Left ventricle myocardium inferior (tissue), 1 donor: ENCODE results near the gene PLCXD1. TPM values are rescaled to one million over a fixed set of nuclear protein-coding genes. Genes with fewer than 3 reads are reported as not detected.

Experiments used
- DNase-seq: peaks from one replicate; pipeline ENCODE4 v3.0.0-alpha.2; 2020
- H3K27ac ChIP-seq: fragments of 200-600 bp; replicated peaks from 2 replicates; pipeline ENCODE4 v1.8.0; 2021
- H3K27me3 ChIP-seq: fragments of 200-600 bp; 2 replicates; pipeline ENCODE4 v1.8.0; 2021; ENCODE audit warnings: low read depth
- H3K36me3 ChIP-seq: fragments of 200-600 bp; 2 replicates; pipeline ENCODE4 v1.8.0; 2021
- H3K4me1 ChIP-seq: fragments of 200-600 bp; 2 replicates; pipeline ENCODE4 v1.8.0; 2021
- H3K4me3 ChIP-seq: fragments of 200-600 bp; 2 replicates; pipeline ENCODE4 v1.8.0; 2021; ENCODE audit warnings: mild to moderate bottlenecking, moderate library complexity
- H3K9me3 ChIP-seq: fragments of 200-600 bp; replicated peaks from 2 replicates; pipeline ENCODE4 v1.8.0; 2021
- CTCF ChIP-seq: fragments of 200-600 bp; IDR thresholded peaks from 2 replicates; pipeline ENCODE4 v1.8.0; 2021; ENCODE audit warnings: antibody characterized with exemption, mild to moderate bottlenecking, borderline replicate concordance
- intact Hi-C: fragments of 100-400 bp; cut with micrococcal nuclease; formaldehyde crosslinking; loops from one replicate; pipeline ENCODE4 v1.11.0; 2022
- total RNA-seq: library from RNA; stranded (reverse); fragmentation: NEBNext Ultra II Directional; extraction: Animal tissue kit (Norgen Biotek cat#: 25700); gene quantifications from one replicate; pipeline ENCODE4 v1.2.1, GENCODE V29; 2021
- donor health status: DM: no; HTN: yes; CAD: no; lungs with severe emphysema.

The PLCXD1 gene
- total RNA-seq, 1 donor from 2014 or later: 4.0 TPM

DNA sequence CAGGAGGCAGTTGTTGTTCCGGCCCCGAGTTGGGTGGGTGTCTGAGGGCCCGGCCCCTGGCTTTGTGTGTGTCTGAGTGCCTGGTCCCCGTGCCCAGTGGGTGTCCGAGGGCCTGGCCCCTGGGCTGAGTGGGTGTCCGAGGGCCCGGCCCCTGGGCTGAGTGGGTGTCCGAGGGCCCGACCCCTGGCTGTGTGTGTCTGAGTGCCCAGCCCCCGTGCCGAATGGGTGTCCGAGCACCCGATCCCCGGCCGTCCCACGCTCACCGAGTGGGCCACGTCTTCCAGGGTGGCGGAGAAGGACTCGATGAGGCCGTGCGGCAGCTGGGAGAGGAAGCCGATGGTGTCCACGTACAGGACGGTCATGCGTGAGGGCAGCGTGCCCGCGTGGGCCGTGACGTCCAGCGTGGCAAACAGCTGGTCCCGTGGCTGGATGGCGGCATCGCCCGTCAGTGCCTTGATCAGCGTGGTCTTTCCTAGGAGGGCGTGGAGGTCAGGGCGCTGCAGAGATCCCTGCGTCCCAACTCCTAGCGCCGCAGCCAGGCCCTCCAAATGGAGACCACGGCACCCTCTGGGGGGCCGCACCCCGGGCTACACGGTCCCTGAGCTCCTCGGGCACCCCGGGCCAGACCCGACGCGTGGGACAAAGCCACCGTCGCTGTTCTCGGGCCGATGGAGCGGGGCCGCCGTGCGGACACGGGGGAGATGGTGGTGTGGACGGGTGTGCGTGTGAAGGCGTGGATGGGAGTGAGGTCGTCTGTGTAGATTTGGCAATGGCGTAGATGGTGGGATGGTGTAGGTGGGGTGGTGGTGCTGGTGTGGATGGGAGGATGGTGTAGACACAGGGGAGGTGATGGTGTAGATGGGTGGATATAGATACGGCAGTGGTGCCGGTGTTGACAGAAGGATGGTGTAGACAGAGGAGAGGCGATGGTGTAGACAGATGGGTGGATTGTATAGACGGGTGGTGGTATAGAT is 30.3 kb downstream of the PLCXD1 start:
- Histone ChIP-seq H3K27ac (no peak overlapping the region), H3K36me3 (peaks cover 80% of the 10 kb centered on the region), H3K27me3 (no peaks in the 10 kb centered on the region), H3K4me3 (no peak overlapping the region), H3K9me3 (no peaks in the 10 kb centered on the region), H3K4me1 (peaks cover 2% of the 10 kb centered on the region)
- DNase-seq: no peak
- no peak for TF ChIP-seq CTCF
- intact Hi-C loops: no loop called here

GRCh38 chrX:312621-313331 is 31.6 kb downstream of the PLCXD1 start:
- no peak for TF ChIP-seq CTCF
- Histone ChIP-seq H3K4me3 (no peak overlapping the region), H3K4me1 (peaks cover 7% of the 10 kb centered on the region), H3K27me3 (no peaks in the 10 kb centered on the region), H3K9me3 (no peaks in the 10 kb centered on the region), H3K27ac (no peak overlapping the region), H3K36me3 (peaks cover 75% of the 10 kb centered on the region)
- intact Hi-C loops: no loop called here
- DNase-seq: peak; percentile 11

DNA sequence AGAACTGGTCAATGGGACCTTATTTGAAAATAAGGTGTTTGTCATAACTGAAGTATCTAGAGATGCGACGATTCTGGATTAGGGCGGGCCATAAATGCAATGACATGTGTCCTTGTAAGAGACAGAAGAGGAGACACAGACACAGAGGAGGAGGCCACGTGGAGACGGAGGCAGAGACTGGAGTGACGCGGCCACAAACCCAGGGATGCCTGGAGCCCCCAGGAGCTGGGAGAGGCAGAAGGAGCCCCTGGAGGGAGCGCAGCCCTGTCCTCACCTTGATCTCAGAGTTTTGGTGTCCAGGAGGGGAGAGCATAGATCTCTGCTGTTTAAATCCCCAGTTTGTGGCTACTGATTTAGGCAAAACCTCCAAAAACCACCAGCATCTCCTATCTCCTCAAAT is 32.4 kb downstream of the PLCXD1 start:
- Histone ChIP-seq H3K4me3 (no peak overlapping the region), H3K27ac (no peak overlapping the region), H3K9me3 (no peaks in the 10 kb centered on the region), H3K36me3 (peaks cover 67% of the 10 kb centered on the region), H3K4me1 (peaks cover 7% of the 10 kb centered on the region), H3K27me3 (no peaks in the 10 kb centered on the region)
- intact Hi-C loops: no loop called here
- peak; percentile 6 for DNase-seq
- no peak for TF ChIP-seq CTCF

GRCh38 chrX:314049-314448 is 32.9 kb downstream of the PLCXD1 start:
- peak; percentile 12 for DNase-seq

More at GRCh38 chrX:314049-314448, 32.9 kb downstream of the PLCXD1 start:
- H3K27me3 ChIP-seq: no peaks in the 10 kb centered on the region
- no peak overlapping the region for H3K27ac ChIP-seq
- peaks cover 62% of the 10 kb centered on the region for H3K36me3 ChIP-seq
- peaks cover 7% of the 10 kb centered on the region for H3K4me1 ChIP-seq
- intact Hi-C loops: no loop called here
- H3K9me3 ChIP-seq: no peaks in the 10 kb centered on the region
- no peak overlapping the region for H3K4me3 ChIP-seq
- no peak for TF ChIP-seq CTCF
